ENCODE measurements around the gene PCDH9. TPM values are rescaled to one million over a fixed set of nuclear protein-coding genes. Genes with fewer than 3 reads are reported as not detected.

Gene PCDH9, protein sequence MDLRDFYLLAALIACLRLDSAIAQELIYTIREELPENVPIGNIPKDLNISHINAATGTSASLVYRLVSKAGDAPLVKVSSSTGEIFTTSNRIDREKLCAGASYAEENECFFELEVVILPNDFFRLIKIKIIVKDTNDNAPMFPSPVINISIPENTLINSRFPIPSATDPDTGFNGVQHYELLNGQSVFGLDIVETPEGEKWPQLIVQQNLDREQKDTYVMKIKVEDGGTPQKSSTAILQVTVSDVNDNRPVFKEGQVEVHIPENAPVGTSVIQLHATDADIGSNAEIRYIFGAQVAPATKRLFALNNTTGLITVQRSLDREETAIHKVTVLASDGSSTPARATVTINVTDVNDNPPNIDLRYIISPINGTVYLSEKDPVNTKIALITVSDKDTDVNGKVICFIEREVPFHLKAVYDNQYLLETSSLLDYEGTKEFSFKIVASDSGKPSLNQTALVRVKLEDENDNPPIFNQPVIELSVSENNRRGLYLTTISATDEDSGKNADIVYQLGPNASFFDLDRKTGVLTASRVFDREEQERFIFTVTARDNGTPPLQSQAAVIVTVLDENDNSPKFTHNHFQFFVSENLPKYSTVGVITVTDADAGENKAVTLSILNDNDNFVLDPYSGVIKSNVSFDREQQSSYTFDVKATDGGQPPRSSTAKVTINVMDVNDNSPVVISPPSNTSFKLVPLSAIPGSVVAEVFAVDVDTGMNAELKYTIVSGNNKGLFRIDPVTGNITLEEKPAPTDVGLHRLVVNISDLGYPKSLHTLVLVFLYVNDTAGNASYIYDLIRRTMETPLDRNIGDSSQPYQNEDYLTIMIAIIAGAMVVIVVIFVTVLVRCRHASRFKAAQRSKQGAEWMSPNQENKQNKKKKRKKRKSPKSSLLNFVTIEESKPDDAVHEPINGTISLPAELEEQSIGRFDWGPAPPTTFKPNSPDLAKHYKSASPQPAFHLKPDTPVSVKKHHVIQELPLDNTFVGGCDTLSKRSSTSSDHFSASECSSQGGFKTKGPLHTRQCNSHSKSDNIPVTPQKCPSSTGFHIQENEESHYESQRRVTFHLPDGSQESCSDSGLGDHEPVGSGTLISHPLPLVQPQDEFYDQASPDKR (N-terminal part only)
- total RNA-seq (2014; rRNA removed; shearing (Covaris generic)) (0.31 and 0.82 TPM in 2 replicates), polyA plus RNA-seq (2016; fragmentation: Nextera tagmentation; extraction: Ambion mirVana) (0.23 and 0.52 TPM in 2 replicates)
- long read RNA-seq: 0 reads

DNA sequence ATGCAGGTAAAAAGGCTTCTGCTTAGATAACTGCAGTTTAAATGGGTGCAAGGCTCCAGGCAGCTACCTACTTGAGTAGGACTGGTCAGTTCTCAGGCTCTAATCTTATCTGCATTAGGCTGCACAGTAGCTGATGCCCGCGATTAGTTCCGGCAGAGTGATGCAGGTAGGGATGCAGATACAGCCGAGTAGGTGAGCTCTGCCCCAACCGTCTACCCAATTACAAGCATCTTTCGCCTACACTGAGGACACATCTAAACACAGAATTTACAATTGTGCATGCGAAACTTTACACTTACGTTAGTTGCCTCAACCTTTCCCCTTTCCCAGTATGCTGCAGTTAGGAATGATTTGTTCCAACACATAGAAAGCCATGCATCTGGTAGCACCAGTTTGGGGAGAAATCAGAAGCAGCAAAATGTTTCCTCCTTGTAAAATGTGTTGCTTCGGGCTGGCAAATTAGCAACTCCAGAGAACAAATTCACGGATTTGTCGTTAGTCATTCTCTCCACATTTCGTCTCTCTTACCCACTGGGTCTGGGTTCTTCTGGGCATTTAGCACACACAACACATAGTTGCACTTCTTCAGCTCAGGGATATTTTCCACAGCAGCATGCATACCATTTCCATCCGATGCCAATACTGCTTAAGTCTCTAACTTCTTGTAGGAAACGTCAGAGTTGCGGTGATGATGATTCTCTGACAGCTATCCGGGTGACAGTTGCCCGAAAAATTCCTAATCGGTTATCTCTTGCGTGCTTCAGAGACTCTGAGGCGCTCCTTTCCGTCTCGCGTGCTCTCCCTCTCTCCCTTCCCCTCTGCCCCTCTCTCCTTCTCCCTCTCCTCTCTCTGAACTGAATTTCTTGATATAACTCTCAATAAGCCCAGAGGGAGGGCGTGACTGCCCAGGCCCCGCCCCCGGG, at the start of gene PCDH9:
Gene PCDH9 (minus strand): TSS at position 856 of the 923 bp plus-strand sequence. CDS start 1,896 bp downstream, outside the sequence.
- Histone ChIP-seq H3F3A (replicated peaks; ENCODE audit: low read depth) (no peaks in the 10 kb centered on the region), H4K20me1 (replicated peaks; ENCODE audit: insufficient read depth) (no peaks in the 10 kb centered on the region), H3K4me1 (ENCODE audit: insufficient read depth) (peaks cover 23% of the 10 kb centered on the region), H3K27me3 (ENCODE audit: insufficient read depth) (peaks cover 12% of the 10 kb centered on the region), H3K79me2 (replicated peaks; ENCODE audit: insufficient read depth) (no peaks in the 10 kb centered on the region), H3K36me3 (ENCODE audit: insufficient read depth) (no peaks in the 10 kb centered on the region), H3K4me3 (peak within 1 kb of the TSS; percentile 67), H3K27ac (ENCODE audit: low read depth) (peak within 1 kb of the TSS; percentile 41; the same call in 1 of the 2 replicates), H3K4me2 (peak within 1 kb of the TSS; percentile 78), H2AFZ (peak within 1 kb of the TSS; percentile 99), H3K9me2 (ENCODE audit: insufficient read depth) (no peaks in the 10 kb centered on the region)
- H3K27me3 Mint-ChIP-seq (ENCODE audit: insufficient read depth, low read depth, poor library complexity): peaks cover 3% of the 10 kb centered on the region
- ATAC-seq (peak; percentile 15), DNase-seq (ENCODE audit: low spot score) (peak; percentile 10)
- H3K4me3 Mint-ChIP-seq: no peak within 1 kb of the TSS; the same call in 2 of the 3 replicates
- H3K9me3 Mint-ChIP-seq: no peaks in the 10 kb centered on the region; the same call in 2 of the 3 replicates
- peaks cover 5% of the 10 kb centered on the region for H3K4me1 Mint-ChIP-seq
- peak within 1 kb of the TSS; percentile 95 for H3K27ac Mint-ChIP-seq
- H3K36me3 Mint-ChIP-seq (ENCODE audit: low read depth): no peaks in the 10 kb centered on the region
- peak; percentile 9; the same call in 1 of the 2 replicates for TF ChIP-seq POLR2AphosphoS5 (IDR thresholded peaks at IDR 0.05; ENCODE audit: low read depth)
- TF ChIP-seq, protein P1, sequence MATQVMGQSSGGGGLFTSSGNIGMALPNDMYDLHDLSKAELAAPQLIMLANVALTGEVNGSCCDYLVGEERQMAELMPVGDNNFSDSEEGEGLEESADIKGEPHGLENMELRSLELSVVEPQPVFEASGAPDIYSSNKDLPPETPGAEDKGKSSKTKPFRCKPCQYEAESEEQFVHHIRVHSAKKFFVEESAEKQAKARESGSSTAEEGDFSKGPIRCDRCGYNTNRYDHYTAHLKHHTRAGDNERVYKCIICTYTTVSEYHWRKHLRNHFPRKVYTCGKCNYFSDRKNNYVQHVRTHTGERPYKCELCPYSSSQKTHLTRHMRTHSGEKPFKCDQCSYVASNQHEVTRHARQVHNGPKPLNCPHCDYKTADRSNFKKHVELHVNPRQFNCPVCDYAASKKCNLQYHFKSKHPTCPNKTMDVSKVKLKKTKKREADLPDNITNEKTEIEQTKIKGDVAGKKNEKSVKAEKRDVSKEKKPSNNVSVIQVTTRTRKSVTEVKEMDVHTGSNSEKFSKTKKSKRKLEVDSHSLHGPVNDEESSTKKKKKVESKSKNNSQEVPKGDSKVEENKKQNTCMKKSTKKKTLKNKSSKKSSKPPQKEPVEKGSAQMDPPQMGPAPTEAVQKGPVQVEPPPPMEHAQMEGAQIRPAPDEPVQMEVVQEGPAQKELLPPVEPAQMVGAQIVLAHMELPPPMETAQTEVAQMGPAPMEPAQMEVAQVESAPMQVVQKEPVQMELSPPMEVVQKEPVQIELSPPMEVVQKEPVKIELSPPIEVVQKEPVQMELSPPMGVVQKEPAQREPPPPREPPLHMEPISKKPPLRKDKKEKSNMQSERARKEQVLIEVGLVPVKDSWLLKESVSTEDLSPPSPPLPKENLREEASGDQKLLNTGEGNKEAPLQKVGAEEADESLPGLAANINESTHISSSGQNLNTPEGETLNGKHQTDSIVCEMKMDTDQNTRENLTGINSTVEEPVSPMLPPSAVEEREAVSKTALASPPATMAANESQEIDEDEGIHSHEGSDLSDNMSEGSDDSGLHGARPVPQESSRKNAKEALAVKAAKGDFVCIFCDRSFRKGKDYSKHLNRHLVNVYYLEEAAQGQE (IDR thresholded peaks at IDR 0.05; ENCODE audit: unreplicated experiment): no peak
- TF ChIP-seq, protein P2, sequence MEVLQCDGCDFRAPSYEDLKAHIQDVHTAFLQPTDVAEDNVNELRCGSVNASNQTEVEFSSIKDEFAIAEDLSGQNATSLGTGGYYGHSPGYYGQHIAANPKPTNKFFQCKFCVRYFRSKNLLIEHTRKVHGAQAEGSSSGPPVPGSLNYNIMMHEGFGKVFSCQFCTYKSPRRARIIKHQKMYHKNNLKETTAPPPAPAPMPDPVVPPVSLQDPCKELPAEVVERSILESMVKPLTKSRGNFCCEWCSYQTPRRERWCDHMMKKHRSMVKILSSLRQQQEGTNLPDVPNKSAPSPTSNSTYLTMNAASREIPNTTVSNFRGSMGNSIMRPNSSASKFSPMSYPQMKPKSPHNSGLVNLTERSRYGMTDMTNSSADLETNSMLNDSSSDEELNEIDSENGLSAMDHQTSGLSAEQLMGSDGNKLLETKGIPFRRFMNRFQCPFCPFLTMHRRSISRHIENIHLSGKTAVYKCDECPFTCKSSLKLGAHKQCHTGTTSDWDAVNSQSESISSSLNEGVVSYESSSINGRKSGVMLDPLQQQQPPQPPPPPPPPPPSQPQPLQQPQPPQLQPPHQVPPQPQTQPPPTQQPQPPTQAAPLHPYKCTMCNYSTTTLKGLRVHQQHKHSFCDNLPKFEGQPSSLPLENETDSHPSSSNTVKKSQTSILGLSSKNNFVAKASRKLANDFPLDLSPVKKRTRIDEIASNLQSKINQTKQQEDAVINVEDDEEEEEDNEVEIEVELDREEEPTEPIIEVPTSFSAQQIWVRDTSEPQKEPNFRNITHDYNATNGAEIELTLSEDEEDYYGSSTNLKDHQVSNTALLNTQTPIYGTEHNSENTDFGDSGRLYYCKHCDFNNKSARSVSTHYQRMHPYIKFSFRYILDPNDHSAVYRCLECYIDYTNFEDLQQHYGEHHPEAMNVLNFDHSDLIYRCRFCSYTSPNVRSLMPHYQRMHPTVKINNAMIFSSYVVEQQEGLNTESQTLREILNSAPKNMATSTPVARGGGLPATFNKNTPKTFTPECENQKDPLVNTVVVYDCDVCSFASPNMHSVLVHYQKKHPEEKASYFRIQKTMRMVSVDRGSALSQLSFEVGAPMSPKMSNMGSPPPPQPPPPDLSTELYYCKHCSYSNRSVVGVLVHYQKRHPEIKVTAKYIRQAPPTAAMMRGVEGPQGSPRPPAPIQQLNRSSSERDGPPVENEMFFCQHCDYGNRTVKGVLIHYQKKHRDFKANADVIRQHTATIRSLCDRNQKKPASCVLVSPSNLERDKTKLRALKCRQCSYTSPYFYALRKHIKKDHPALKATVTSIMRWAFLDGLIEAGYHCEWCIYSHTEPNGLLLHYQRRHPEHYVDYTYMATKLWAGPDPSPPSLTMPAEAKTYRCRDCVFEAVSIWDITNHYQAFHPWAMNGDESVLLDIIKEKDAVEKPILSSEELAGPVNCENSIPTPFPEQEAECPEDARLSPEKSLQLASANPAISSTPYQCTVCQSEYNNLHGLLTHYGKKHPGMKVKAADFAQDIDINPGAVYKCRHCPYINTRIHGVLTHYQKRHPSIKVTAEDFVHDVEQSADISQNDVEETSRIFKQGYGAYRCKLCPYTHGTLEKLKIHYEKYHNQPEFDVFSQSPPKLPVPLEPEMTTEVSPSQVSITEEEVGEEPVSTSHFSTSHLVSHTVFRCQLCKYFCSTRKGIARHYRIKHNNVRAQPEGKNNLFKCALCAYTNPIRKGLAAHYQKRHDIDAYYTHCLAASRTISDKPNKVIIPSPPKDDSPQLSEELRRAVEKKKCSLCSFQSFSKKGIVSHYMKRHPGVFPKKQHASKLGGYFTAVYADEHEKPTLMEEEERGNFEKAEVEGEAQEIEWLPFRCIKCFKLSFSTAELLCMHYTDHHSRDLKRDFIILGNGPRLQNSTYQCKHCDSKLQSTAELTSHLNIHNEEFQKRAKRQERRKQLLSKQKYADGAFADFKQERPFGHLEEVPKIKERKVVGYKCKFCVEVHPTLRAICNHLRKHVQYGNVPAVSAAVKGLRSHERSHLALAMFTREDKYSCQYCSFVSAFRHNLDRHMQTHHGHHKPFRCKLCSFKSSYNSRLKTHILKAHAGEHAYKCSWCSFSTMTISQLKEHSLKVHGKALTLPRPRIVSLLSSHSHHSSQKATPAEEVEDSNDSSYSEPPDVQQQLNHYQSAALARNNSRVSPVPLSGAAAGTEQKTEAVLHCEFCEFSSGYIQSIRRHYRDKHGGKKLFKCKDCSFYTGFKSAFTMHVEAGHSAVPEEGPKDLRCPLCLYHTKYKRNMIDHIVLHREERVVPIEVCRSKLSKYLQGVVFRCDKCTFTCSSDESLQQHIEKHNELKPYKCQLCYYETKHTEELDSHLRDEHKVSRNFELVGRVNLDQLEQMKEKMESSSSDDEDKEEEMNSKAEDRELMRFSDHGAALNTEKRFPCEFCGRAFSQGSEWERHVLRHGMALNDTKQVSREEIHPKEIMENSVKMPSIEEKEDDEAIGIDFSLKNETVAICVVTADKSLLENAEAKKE (CRISPR knock-in tag; IDR thresholded peaks at IDR 0.05): no peak
- peak; percentile 5; the same call in 1 of the 2 replicates for TF ChIP-seq NANOG (IDR thresholded peaks at IDR 0.05; ENCODE audit: borderline replicate concordance)
- no peak for TF ChIP-seq EZH2 (IDR thresholded peaks at IDR 0.05; ENCODE audit: low read depth, unreplicated experiment)
- TF ChIP-seq ZNF331 (CRISPR knock-in tag; IDR thresholded peaks at IDR 0.05; ENCODE audit: low read depth): no peak
- no peak for TF ChIP-seq ZNF114 (CRISPR knock-in tag; IDR thresholded peaks at IDR 0.05)
- TF ChIP-seq JUNB (IDR thresholded peaks at IDR 0.05; ENCODE audit: unreplicated experiment): no peak
- TF ChIP-seq, protein P3, sequence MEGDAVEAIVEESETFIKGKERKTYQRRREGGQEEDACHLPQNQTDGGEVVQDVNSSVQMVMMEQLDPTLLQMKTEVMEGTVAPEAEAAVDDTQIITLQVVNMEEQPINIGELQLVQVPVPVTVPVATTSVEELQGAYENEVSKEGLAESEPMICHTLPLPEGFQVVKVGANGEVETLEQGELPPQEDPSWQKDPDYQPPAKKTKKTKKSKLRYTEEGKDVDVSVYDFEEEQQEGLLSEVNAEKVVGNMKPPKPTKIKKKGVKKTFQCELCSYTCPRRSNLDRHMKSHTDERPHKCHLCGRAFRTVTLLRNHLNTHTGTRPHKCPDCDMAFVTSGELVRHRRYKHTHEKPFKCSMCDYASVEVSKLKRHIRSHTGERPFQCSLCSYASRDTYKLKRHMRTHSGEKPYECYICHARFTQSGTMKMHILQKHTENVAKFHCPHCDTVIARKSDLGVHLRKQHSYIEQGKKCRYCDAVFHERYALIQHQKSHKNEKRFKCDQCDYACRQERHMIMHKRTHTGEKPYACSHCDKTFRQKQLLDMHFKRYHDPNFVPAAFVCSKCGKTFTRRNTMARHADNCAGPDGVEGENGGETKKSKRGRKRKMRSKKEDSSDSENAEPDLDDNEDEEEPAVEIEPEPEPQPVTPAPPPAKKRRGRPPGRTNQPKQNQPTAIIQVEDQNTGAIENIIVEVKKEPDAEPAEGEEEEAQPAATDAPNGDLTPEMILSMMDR (conservative IDR thresholded peaks at IDR 0.05; ENCODE audit: low read depth in 2 of 2): no peak

Measured in GM23338 (cell line).